Measurements from ENCODE around the gene CYFIP1.

- TF ChIP-seq GATA3 (IDR thresholded peaks at IDR 0.05; ENCODE audit: low read depth, low read length) (no peak), GATA2 (IDR thresholded peaks at IDR 0.05; ENCODE audit: low read depth, low read length) (no peak)
These were observed 95.8 kb downstream of the CYFIP1 start for GRCh38 chr15:22884344-22884743.
